Neutrophil (primary cell): ENCODE results near the gene WSB2.

Experiments
- H3K27ac ChIP-seq: fragments of 200-600 bp; sonication (generic); 2 replicates; pipeline ENCODE4 v1.5.1; 2016; ENCODE audit warnings: mild to moderate bottlenecking, moderate library complexity
- H3K27me3 ChIP-seq: fragments of 200-600 bp; sonication (generic); 2 replicates; pipeline ENCODE4 v1.6.0; 2016; ENCODE audit warnings: mild to moderate bottlenecking
- H3K36me3 ChIP-seq: fragments of 200-600 bp; sonication (generic); 2 replicates; pipeline ENCODE4 v1.5.1; 2017
- H3K4me1 ChIP-seq, 2 experiments: fragments of 200-600 bp in 1 of 2; sonication (generic) in 1 of 2; 1 replicate in 1 of 2; 2 replicates in 1 of 2; pipeline versions ENCODE4 v1.5.1 to v1.6.1; 2013 to 2016; ENCODE audit warnings: low read depth in 1 of 2, low read length in 1 of 2, mild to moderate bottlenecking in 1 of 2, moderate library complexity in 1 of 2; ENCODE audit not compliant: control insufficient read depth in 1 of 2, insufficient read depth in 1 of 2
- H3K4me3 ChIP-seq, 2 experiments: fragments of 200-600 bp in 1 of 2; sonication (generic) in 1 of 2; 1 replicate in 1 of 2; 2 replicates in 1 of 2; pipeline ENCODE4 v1.5.1; 2013 to 2016; ENCODE audit warnings: low read depth in 1 of 2, low read length in 1 of 2, mild to moderate bottlenecking in 1 of 2, moderate library complexity in 1 of 2
- H3K9me3 ChIP-seq: fragments of 200-600 bp; sonication (generic); 2 replicates; pipeline ENCODE4 v1.5.1; 2016
- TF ChIP-seq, protein P1 (sequence below): fragments of 200-600 bp; sonication (generic); IDR thresholded peaks from 2 replicates; pipeline ENCODE4 v1.5.1; 2016; ENCODE audit warnings: antibody characterized with exemption

Gene WSB2

DNA sequence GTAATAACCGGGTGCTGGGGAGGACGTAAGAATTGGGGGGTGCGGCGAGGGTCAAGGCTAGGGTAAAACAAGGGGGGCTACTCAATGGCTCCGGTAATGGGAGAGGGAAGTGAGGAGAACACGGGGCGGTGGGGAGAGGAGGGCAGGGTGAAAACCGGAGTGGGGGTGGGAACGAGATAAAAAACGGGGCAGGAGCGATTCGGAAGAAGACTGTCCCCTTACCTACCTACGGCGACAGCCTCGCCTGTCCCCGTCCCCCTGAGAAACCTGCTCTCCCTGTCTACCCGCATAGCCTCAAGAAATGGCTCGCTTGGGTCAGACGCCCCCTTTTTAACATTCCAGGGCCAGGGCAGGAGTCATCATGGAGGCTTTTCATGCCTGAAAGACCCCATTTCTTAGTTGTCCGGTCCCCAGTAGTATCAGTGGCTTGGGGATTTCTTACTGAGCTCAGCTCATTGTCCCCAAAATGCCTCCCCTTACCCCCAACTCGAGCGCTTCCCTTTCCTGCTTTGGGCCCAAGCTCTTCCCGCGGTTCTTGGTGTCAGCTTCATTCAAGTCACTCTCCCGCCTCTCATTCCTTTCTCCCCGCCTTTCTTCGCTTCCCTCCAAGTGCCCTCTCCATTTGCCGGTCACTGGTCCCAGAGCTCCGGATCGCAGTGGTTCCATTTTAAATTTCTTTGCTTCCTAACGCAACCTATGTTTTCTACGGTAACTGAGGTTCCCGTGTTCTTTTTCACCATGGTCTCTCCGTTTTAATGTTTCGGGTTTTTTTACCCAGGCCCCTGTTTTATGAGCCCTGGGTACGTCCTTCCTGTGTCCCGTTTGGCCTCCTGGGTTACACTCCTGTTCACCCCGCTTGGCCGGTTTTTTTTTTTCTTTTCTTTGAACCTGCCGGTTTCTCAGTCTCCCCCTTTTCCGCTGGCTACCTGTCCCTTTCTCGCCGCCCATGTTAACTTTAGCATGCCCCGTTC lies 1.2 kb upstream of the WSB2 start:
- Histone ChIP-seq H3K27me3 (no peaks in the 10 kb centered on the region), H3K27ac (peak overlapping the region; percentile 77), H3K9me3 (no peaks in the 10 kb centered on the region), H3K36me3 (no peaks in the 10 kb centered on the region), H3K4me3 (peak overlapping the region; percentile 80 to 82), H3K4me1 (peaks cover 49 to 54% of the 10 kb centered on the region in 2 experiments)
- TF ChIP-seq, protein P1, sequence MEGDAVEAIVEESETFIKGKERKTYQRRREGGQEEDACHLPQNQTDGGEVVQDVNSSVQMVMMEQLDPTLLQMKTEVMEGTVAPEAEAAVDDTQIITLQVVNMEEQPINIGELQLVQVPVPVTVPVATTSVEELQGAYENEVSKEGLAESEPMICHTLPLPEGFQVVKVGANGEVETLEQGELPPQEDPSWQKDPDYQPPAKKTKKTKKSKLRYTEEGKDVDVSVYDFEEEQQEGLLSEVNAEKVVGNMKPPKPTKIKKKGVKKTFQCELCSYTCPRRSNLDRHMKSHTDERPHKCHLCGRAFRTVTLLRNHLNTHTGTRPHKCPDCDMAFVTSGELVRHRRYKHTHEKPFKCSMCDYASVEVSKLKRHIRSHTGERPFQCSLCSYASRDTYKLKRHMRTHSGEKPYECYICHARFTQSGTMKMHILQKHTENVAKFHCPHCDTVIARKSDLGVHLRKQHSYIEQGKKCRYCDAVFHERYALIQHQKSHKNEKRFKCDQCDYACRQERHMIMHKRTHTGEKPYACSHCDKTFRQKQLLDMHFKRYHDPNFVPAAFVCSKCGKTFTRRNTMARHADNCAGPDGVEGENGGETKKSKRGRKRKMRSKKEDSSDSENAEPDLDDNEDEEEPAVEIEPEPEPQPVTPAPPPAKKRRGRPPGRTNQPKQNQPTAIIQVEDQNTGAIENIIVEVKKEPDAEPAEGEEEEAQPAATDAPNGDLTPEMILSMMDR: no peak

DNA sequence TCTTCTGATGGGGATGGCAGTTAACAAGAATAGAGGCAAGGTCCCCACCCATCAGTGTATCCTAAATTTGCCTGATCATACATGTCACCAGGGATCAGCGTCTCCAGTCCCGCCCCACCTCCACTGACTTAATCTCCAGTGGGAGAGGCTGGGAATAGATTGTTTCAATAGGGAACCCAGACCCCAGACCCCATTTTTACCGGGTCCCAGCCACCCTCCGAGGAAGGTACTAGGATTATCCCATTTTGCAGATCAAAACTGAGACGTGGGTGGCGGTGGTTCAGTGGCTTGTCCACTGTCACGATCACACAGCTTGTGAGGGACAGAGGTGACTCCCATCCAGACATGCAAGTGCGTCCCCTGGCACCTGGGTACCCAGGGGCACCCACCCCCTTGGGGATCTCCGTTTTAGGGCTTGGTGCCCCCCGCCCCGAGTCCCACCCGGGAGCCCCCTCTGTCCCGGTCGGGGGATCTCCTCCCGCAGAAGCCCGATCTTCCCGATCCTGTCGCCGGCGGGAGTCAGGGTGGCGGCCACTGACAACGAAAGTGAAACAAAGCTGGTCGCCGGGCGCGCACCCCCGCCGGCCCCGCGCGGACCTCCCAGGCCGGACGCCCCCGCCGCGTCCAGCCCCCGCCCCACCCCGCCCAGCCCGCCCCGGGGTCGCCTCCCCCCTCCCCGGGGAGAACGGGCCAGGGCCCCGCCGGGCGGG lies 523 bp downstream of the WSB2 start:
- H3K4me1 ChIP-seq: peaks cover 44 to 46% of the 10 kb centered on the region in 2 experiments
- H3K4me3 ChIP-seq: peak overlapping the region; percentile 78 to 82
- peak overlapping the region; percentile 77 for H3K27ac ChIP-seq
- H3K9me3 ChIP-seq: no peaks in the 10 kb centered on the region
- TF ChIP-seq, protein P1: no peak
- no peaks in the 10 kb centered on the region for H3K36me3 ChIP-seq
- no peaks in the 10 kb centered on the region for H3K27me3 ChIP-seq

DNA sequence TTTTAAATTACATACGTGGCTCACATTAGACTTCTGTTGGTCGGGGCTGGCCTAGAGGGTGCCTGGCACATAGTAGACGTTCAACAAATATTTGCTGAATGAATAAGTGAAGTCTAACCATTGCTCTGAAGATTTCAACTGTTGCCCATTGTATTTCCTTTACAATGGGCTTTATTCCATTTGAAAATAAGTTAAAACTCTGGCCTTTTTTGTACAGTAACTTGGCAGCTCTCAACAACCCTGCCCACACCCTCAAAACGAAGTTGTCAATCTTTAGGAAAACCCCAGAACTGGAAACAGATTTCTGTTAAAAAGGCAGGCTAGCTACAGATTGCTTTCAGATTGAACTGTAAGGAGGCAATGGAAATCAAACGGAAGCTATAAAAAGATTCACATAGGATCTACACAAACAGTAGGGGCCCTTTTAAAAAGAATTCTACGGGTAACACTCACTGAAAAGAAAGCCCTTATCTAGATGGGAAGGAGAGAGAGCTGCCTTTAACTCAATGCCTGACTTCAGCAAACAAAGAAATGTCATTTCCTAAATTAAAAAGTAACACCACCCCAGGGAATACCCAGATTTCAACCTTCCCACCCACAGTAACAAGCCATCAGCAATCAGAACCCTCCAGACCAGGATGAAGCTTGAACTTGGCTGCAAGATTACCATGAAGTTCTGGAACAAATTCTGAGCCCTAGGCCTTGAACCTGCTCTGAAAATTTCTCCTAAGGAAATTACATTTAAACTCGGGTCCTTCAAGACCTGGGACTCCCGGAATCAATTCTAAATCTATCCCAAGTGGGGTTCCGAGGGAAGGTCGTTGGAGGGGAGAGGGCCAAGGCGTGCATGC lies 1.4 kb downstream of the WSB2 start:
- TF ChIP-seq, protein P1: no peak
- H3K9me3 ChIP-seq: no peaks in the 10 kb centered on the region
- H3K27ac ChIP-seq: peak overlapping the region; percentile 77
- peaks cover 35 to 37% of the 10 kb centered on the region in 2 experiments for H3K4me1 ChIP-seq
- H3K36me3 ChIP-seq: no peaks in the 10 kb centered on the region
- peak overlapping the region; percentile 78 to 82 for H3K4me3 ChIP-seq
- no peaks in the 10 kb centered on the region for H3K27me3 ChIP-seq

DNA sequence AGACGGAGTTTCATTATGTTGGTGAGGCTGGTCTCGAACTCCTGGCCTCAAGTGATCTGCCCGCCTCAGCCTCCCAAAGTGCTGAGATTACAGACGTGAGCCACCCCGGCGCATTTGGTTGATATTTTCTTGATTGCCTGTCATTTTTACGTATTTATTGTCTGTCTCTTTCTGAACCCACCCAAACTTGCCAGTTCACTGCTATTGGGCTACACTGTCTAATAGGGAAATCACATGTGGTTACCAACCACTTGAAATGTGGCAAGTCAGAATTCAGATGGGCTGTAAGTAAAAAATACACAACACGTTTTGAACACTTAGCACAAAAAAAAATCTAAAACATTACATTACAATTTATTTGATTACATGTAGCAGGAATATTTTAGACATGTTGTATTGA lies 2.1 kb downstream of the WSB2 start:
- Histone ChIP-seq H3K36me3 (no peaks in the 10 kb centered on the region), H3K4me1 (peaks cover 28 to 30% of the 10 kb centered on the region in 2 experiments), H3K4me3 (no peak overlapping the region), H3K27ac (no peak overlapping the region), H3K9me3 (no peaks in the 10 kb centered on the region), H3K27me3 (no peaks in the 10 kb centered on the region)
- TF ChIP-seq, protein P1: no peak

DNA sequence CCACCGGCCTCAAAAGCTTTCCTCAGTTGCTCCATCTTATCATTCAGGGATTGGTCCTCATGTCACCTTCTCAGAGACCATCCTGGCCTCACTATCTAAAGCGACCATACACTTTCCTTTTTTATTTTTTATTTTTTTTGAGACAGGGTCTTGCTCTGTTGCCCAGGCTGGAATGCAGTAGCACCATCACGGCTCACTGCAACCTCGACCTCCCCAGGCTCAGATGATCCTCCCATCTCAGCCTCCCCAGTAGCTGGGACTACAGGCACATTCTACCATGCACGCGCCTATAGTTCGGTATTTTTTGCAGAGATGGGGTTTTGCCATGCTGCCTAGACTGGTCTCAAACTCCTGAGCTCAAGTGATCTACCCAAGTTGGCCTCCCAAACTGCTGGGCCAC lies 2.8 kb downstream of the WSB2 start:
- no peaks in the 10 kb centered on the region for H3K36me3 ChIP-seq
- H3K4me1 ChIP-seq: peaks cover 22 to 24% of the 10 kb centered on the region in 2 experiments
- H3K27me3 ChIP-seq: no peaks in the 10 kb centered on the region
- H3K9me3 ChIP-seq: no peaks in the 10 kb centered on the region
- TF ChIP-seq, protein P1: no peak
- H3K27ac ChIP-seq: no peak overlapping the region
- no peak overlapping the region for H3K4me3 ChIP-seq
